K562 (cell line): ENCODE measurements around the gene CCNK. TPM values are rescaled to one million over a fixed set of nuclear protein-coding genes. Genes with fewer than 3 reads are reported as not detected.

Experiments used
- ATAC-seq: fragments of 200-7000 bp; cut with Tn5 transposase; 3 replicates; pipeline ENCODE4 v1.9.1; 2020; ENCODE audit warnings: moderate library complexity
- BruUV-seq: library from RNA; stranded (reverse); fragments of 400-500 nt; replicated peaks from 2 replicates; lab custom pipeline; 2021; lab: Mats Ljungman, UMichigan
- CTCF ChIA-PET: fragments of 300-600 bp; formaldehyde crosslinking; extraction: SDS; loops from one replicate; lab custom pipeline; 2021; ENCODE audit warnings: low intra/inter-chr PET ratio; lab: Yijun Ruan, JAX
- POLR2A ChIA-PET: fragments of 300-600, 350-650 bp; sonication (Branson Sonifier 250); formaldehyde crosslinking; extraction: SDS; loops from one replicate; lab custom pipeline; 2021; ENCODE audit warnings: antibody characterized with exemption, inconsistent platforms; lab: Yijun Ruan, JAX
- DNase-seq, 4 experiments: peaks; one replicate each; pipeline versions ENCODE4 v3.0.0 to v3.0.0-alpha.2; 2011 to 2018; ENCODE audit warnings: low spot score in 3 of 4, mixed read lengths in 3 of 4; ENCODE audit errors: extremely low read depth in 1 of 4
- FAIRE-seq: peaks from 2 replicates; lab custom pipeline; 2011; peaks lifted over from hg19 to GRCh38; lab: Jason Lieb, UNC
- H2AFZ ChIP-seq: 2 replicates; pipeline ENCODE4 v1.6.0; 2011; ENCODE audit warnings: low read depth, low read length, control low read depth, inconsistent platforms
- H3K27ac ChIP-seq: fragments of 200-600 bp; 3 replicates; pipeline ENCODE4 v1.8.0; 2011; ENCODE audit warnings: low read depth, mild to moderate bottlenecking, control low read depth, inconsistent platforms, low read length, moderate library complexity, mixed read lengths; ENCODE audit errors: extremely low read depth
- H3K27me3 ChIP-seq, 2 experiments: fragments of 300-600 bp in 1 of 2; 2 replicates in 1 of 2; 3 replicates in 1 of 2; pipeline versions ENCODE4 v1.6.0 to v1.8.0; 2011; ENCODE audit warnings: inconsistent platforms in 2 of 2, low read length in 2 of 2, mild to moderate bottlenecking in 1 of 2, mixed read lengths in 1 of 2, moderate library complexity in 1 of 2; ENCODE audit not compliant: control insufficient read depth in 2 of 2, insufficient read depth in 2 of 2
- H3K36me3 ChIP-seq: fragments of 300-600 bp; 3 replicates; pipeline ENCODE4 v1.8.0; 2011; ENCODE audit warnings: mild to moderate bottlenecking, low read length, inconsistent platforms; ENCODE audit not compliant: control insufficient read depth, insufficient read depth
- H3K4me1 ChIP-seq, 2 experiments: fragments of 200-600 bp in 1 of 2; replicated peaks in 1 of 2; 2 replicates in 1 of 2; 3 replicates in 1 of 2; pipeline versions ENCODE4 v1.5.1 to v1.8.0; 2011; ENCODE audit warnings: inconsistent platforms in 2 of 2, low read length in 2 of 2, mild to moderate bottlenecking in 1 of 2, mixed read lengths in 1 of 2, moderate library complexity in 1 of 2; ENCODE audit not compliant: control insufficient read depth in 2 of 2, insufficient read depth in 2 of 2
- H3K4me2 ChIP-seq: 2 replicates; pipeline ENCODE4 v1.6.1; 2011; ENCODE audit warnings: low read length, control low read depth, inconsistent platforms, mixed read lengths; ENCODE audit not compliant: insufficient read depth
- H3K4me3 ChIP-seq: fragments of 200-600 bp; sonication (generic), shearing (Covaris generic); 2 replicates; pipeline ENCODE4 v1.5.1; 2016; ENCODE audit warnings: control low read depth, inconsistent platforms
- H3K79me2 ChIP-seq: fragments of 200-600 bp; 3 replicates; pipeline ENCODE4 v1.8.0; 2011; ENCODE audit warnings: low read length, inconsistent platforms; ENCODE audit not compliant: control insufficient read depth, insufficient read depth
- H3K9ac ChIP-seq, 2 experiments: 2 replicates each; pipeline versions ENCODE4 v1.6.0 to v1.6.1; 2011; ENCODE audit warnings: low read depth in 2 of 2, low read length in 2 of 2, control low read depth in 1 of 2, inconsistent platforms in 1 of 2, mild to moderate bottlenecking in 1 of 2, mixed read lengths in 1 of 2; ENCODE audit not compliant: insufficient read depth in 1 of 2
- H3K9me1 ChIP-seq: one replicate; pipeline ENCODE4 v1.6.0; 2011; ENCODE audit warnings: inconsistent platforms, mild to moderate bottlenecking, low read length, moderate library complexity; ENCODE audit not compliant: control insufficient read depth, insufficient read depth
- H3K9me3 ChIP-seq: replicated peaks from 2 replicates; pipeline ENCODE4 v1.5.1; 2011; ENCODE audit warnings: low read depth, low read length, inconsistent platforms; ENCODE audit not compliant: control insufficient read depth, insufficient read depth
- H4K20me1 ChIP-seq: replicated peaks from 2 replicates; pipeline ENCODE4 v1.6.1; 2011; ENCODE audit warnings: low read length, inconsistent platforms, mixed read lengths; ENCODE audit not compliant: control insufficient read depth, insufficient read depth
- ADNP ChIP-seq: fragments of 200-800 bp; sonication (Bioruptor generic); IDR thresholded peaks from 2 replicates; pipeline ENCODE4 v1.6.1; 2016; ENCODE audit warnings: missing genetic modification characterization, missing compliant biosample characterization
- CBX2 ChIP-seq: fragments of 200-600 bp; sonication (generic); IDR thresholded peaks from one replicate; pipeline ENCODE4 v1.6.1; 2012; ENCODE audit warnings: mild to moderate bottlenecking, low read length, inconsistent platforms; ENCODE audit not compliant: insufficient read depth, poor library complexity, severe bottlenecking
- CCNT2 ChIP-seq: IDR thresholded peaks from 2 replicates; pipeline ENCODE4 v1.6.1; 2011; ENCODE audit warnings: borderline replicate concordance, low read depth, mild to moderate bottlenecking, moderate library complexity, mixed read lengths, low read length; ENCODE audit not compliant: insufficient read length; ENCODE audit errors: extremely low read depth
- RFX1 ChIP-seq: fragments of 450-650 bp; IDR thresholded peaks from 2 replicates; pipeline ENCODE4 v1.6.1; 2016; ENCODE audit warnings: mild to moderate bottlenecking, moderate library complexity
- ZBTB12 ChIP-seq: fragments of 250-450 bp; sonication (Bioruptor Pico); IDR thresholded peaks from 2 replicates; pipeline ENCODE4 v1.4.0; 2020
- ZFPM2 ChIP-seq: fragments of 250-450 bp; sonication (Bioruptor Pico); IDR thresholded peaks from 2 replicates; pipeline ENCODE4 v1.5.1; 2022; ENCODE audit warnings: mild to moderate bottlenecking
- ZKSCAN8 ChIP-seq: fragments of 200-800 bp; sonication (Bioruptor generic); IDR thresholded peaks from 2 replicates; pipeline ENCODE4 v1.6.1; 2016; ENCODE audit warnings: missing genetic modification characterization, missing compliant biosample characterization
- ZNF778 ChIP-seq: fragments of 450-650 bp; formaldehyde crosslinking; IDR thresholded peaks from 2 replicates; pipeline ENCODE4 v1.4.0; 2020; ENCODE audit warnings: mild to moderate bottlenecking, moderate library complexity
- WGBS: fragments of 100-300 bp; shearing (Covaris generic); methylation state at CpG from one replicate; pipeline ENCODE4 v1.1.6; 2016; ENCODE audit warnings: low coverage, mixed read lengths; ENCODE audit not compliant: insufficient coverage; ENCODE audit errors: missing lambda C conversion rate; 5-methylcytosine and 5-hydroxymethylcytosine counted together
- in situ Hi-C: fragments of 300-500 bp; cut with MboI; formaldehyde crosslinking; loops from 4 replicates; pipeline ENCODE4 v1.15.0; 2018; ENCODE audit warnings: inconsistent platforms, mixed read lengths
- intact Hi-C: fragments of 100-400 bp; cut with micrococcal nuclease; formaldehyde crosslinking; loops from 2 replicates; pipeline ENCODE4 v1.14.2; 2022
- polyA plus RNA-seq, 8 experiments: library from polyadenylated mRNA; depleted of rRNA in 4 of 8; stranded (reverse) in 5 of 8; unstranded in 3 of 8; fragments of >200 nt; fragmentation: Nextera tagmentation in 2 of 8; fragmentation: Illumina TruSeq in 1 of 8; extraction: Ambion mirVana in 2 of 8; extraction: Trizol in 1 of 8; gene quantifications; 2 replicates each; pipeline versions ENCODE4 v1.2.1 to v1.2.3, GENCODE V29; 2011 to 2014; ENCODE audit warnings: inconsistent platforms in 1 of 8, missing spikeins in 1 of 8
- total RNA-seq, 7 experiments: library from RNA; depleted of rRNA in 6 of 7; stranded (reverse); fragments of >200 nt in 6 of 7; fragmentation: Illumina TruSeq in 2 of 7; extraction: Trizol in 2 of 7; gene quantifications; 2 replicates each; pipeline versions ENCODE4 v1.2.1 to v1.2.3, GENCODE V29; 2011 to 2021; ENCODE audit warnings: low replicate concordance in 1 of 7
- TF ChIP-seq, protein P1 (sequence below): fragments of 450-650 bp; formaldehyde crosslinking; IDR thresholded peaks from 2 replicates; pipeline ENCODE4 v1.4.0; 2022; ENCODE audit warnings: missing genetic modification characterization
- TF ChIP-seq, protein P2 (sequence below): IDR thresholded peaks from 3 replicates; pipeline ENCODE4 v1.6.1; 2011; ENCODE audit warnings: borderline replicate concordance, mild to moderate bottlenecking; ENCODE audit not compliant: insufficient read length, insufficient read depth

CCNK gene
- total and polyA plus RNA-seq, 9 of the 15 experiments (the other 6 are each of a cell fraction or from before 2014, with no cell fraction given) = 5.8 to 84.2 (median 16.4) TPM

DNA sequence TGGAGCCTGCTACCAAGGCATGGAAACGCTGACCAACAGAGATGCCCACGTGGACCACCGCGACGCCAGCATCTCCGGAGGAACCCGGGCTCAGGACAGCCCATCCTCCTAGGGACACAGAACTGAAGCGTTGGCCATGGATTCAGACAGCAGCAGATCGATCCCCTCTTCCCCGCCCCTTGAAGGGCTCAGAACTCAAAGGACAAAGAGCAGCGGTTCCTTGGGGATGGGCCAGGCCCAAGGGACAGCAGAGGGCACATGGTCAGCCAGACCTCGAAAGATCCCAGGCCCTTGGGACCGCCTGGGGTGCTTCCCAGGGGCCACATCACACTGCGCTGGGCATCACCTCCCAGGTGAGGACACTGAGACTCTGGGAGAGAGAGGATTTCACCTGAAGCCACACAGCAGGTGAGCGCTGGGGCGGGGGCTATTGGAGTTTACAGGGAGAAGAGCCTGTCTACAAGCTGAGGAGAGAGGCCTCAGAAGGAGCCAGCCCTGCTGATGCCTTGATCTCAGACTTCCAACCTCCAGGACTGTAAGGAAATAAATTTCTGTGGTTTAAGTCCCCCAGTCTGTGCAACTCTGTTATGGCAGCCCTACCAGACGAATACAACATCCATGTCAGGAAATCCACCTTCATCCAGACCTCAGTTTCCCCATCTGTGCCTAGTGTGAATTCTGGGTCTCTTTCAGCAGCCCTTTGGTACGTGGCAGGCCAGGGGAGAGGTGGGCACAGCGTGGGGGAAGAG lies 49.4 kb downstream of the CCNK start:
- FAIRE-seq = no peak
- CTCF ChIA-PET = no interaction called here

More for the DNA sequence above, 49.4 kb downstream of the CCNK start:
- in situ Hi-C loops (no loop called here), intact Hi-C loops (no loop called here)
- POLR2A ChIA-PET = interaction anchor here (0.5 kb wide), 1 partner anchor 40 kb away, joined by 3 read pairs; no protein-coding TSS in a partner anchor
- Histone ChIP-seq H3K9ac (no peak overlapping the region), H3K4me2 (no peak overlapping the region), H4K20me1 (no peaks in the 10 kb centered on the region; the same call in 1 of the 2 replicates), H3K27ac (no peak overlapping the region), H3K9me3 (no peaks in the 10 kb centered on the region), H3K36me3 (no peaks in the 10 kb centered on the region), H3K79me2 (no peaks in the 10 kb centered on the region), H3K9me1 (no peaks in the 10 kb centered on the region), H3K4me3 (no peak overlapping the region), H3K27me3 (no peaks in the 10 kb centered on the region), H3K4me1 (peaks cover 0 to 27% of the 10 kb centered on the region in 2 experiments; a peak in 2 of 5 replicates), H2AFZ (no peak overlapping the region)
- DNase-seq (no peak), ATAC-seq (no peak)
- BruUV-seq = no TSS peak
- TF ChIP-seq ADNP (tag) (no peak), ZNF778 (no peak), ZBTB12 (CRISPR knock-in tag) (no peak), RFX1 (no peak), CCNT2 (no peak), ZFPM2 (CRISPR knock-in tag) (no peak), CBX2 (no peak), ZKSCAN8 (CRISPR knock-in tag) (no peak)
- TF ChIP-seq, protein P1, sequence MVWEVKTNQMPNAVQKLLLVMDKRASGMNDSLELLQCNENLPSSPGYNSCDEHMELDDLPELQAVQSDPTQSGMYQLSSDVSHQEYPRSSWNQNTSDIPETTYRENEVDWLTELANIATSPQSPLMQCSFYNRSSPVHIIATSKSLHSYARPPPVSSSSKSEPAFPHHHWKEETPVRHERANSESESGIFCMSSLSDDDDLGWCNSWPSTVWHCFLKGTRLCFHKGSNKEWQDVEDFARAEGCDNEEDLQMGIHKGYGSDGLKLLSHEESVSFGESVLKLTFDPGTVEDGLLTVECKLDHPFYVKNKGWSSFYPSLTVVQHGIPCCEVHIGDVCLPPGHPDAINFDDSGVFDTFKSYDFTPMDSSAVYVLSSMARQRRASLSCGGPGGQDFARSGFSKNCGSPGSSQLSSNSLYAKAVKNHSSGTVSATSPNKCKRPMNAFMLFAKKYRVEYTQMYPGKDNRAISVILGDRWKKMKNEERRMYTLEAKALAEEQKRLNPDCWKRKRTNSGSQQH = no peak
- TF ChIP-seq, protein P2, sequence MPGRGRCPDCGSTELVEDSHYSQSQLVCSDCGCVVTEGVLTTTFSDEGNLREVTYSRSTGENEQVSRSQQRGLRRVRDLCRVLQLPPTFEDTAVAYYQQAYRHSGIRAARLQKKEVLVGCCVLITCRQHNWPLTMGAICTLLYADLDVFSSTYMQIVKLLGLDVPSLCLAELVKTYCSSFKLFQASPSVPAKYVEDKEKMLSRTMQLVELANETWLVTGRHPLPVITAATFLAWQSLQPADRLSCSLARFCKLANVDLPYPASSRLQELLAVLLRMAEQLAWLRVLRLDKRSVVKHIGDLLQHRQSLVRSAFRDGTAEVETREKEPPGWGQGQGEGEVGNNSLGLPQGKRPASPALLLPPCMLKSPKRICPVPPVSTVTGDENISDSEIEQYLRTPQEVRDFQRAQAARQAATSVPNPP = no peak
- 82% methylated on average over 11 of the region's 19 CpGs for WGBS
